Measurements from ENCODE around the gene RASL10A. TPM values are rescaled to one million over a fixed set of nuclear protein-coding genes. Genes with fewer than 3 reads are reported as not detected.

The RASL10A gene
- polyA plus RNA-seq, 1 donor from 2014 or later, result not detected

DNA sequence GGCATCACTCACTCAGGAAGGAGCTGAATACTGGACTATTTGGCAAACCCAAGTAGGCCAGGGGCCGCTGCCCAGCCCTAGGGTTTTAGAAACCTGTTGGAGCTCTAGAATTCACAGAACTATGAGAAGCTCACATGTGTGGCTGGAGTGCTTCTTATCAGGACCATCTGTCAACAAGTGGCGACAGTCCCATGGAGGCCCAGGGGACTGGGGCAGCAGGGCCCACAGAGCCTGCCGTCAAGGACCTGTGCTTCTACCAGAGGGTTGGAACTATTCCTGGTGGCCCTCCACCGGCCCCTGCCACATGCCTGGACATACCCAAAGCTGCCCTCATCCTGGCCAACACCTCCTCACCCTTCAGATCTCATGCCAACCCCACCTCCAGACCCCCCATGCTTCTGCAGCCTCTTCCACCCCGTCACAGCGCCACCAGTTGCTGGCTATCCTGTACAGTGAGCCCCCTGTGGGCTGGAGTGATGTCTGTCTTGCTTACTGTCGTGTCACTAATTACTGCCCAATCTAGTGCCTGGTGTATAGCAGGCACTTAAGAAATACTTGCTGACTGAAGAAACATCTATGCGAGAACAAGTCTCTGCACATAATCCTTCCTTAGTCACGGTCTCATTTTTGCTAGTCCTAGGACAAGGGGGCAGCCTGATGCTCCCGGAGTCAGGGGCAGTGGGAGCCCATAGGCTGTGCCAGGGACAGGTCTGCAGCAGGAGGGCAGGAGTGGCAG, 27.2 kb upstream of the RASL10A start:
- Mint-ChIP-seq H3K27ac (no peak overlapping the region), H3K4me3 (no peak overlapping the region), H3K27me3 (no peaks in the 10 kb centered on the region), H3K4me1 (no peaks in the 10 kb centered on the region), H3K9me3 (no peaks in the 10 kb centered on the region), H3K36me3 (peaks cover 2% of the 10 kb centered on the region)

DNA sequence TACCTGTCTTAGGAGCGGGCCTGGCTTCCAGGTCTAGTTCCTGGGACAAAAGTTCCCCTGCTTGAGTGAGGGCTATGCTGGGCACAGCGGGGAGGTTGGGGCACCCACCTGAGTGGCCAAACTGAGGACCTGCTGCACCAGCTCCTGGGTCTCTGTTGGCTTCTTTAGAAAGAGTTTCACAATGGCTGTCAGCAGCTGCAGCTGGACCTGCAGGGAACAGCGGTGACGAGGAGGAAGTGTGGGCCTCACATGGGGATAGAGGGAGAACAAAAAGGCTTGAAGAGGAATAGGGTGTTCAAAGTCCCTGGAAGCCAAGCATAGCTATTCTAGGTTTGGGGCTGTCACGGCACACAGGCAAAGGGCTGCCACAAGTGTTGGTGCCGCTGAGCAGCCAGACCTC, 26.7 kb upstream of the RASL10A start:
- Mint-ChIP-seq H3K27ac (peak overlapping the region in 1 of 3 donors; percentile 22), H3K36me3 (peaks cover 2% of the 10 kb centered on the region), H3K4me1 (no peaks in the 10 kb centered on the region), H3K27me3 (no peaks in the 10 kb centered on the region), H3K4me3 (no peak overlapping the region), H3K9me3 (no peaks in the 10 kb centered on the region)

DNA sequence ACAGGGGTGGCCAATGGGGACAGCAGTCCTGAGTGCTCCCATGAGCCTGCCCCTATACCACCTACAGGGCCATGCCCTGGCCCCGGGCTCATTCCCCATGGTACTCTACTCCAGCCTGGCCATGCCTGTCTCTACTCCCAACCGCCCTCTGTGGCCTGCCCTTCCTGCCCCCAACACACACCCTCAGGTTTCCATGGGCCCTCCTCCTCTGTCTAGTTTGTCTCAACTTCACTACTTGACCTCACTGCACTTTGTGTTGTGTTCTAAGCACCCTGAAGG, 26.3 kb upstream of the RASL10A start:
- Mint-ChIP-seq H3K9me3 (no peaks in the 10 kb centered on the region), H3K4me1 (no peaks in the 10 kb centered on the region), H3K27ac (peak overlapping the region in 2 of 3 donors; percentile 22 to 40), H3K36me3 (peaks cover 2% of the 10 kb centered on the region), H3K4me3 (no peak overlapping the region), H3K27me3 (no peaks in the 10 kb centered on the region)

DNA sequence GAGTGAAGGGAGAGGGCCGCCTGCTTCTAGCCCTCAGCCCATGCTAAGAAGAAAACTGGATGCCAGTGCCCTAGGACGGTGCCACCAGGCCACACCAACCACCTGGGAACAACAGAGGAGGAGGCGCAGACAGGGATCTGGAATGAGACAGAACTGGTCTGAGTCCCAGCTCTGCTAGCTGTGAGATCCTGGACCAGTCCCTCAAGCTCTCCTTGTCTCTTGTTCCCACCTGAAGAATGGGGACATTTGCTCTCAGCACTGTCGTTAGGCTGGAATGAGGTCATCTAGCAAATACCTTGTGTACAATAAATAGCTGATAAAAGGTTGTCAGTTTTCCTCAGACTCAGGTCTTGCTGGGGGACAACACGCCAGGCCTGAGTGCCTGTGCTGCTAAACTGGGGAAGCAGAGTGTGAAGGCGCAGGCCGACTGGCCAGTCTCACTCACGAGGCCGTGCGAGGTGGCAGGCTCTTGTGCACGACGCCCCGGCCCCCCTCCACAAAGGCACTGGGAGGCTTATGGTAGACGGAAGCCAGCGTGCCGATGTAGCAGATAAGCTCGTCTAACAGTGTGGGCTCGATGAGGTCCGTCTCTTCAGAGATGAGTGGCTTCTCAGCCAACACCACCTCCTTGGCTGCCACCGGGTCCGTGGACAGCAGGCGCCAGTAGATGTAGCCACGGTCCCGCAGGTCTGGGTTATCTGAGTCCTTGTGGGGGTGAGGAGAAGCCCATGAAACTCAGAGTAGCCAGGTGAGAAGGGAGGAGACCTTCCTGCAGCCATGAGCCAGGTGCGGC, 25.8 kb upstream of the RASL10A start:
- Mint-ChIP-seq H3K9me3 (no peaks in the 10 kb centered on the region), H3K27ac (no peak overlapping the region), H3K4me3 (no peak overlapping the region), H3K4me1 (no peaks in the 10 kb centered on the region), H3K27me3 (no peaks in the 10 kb centered on the region), H3K36me3 (peaks cover 2% of the 10 kb centered on the region)

DNA sequence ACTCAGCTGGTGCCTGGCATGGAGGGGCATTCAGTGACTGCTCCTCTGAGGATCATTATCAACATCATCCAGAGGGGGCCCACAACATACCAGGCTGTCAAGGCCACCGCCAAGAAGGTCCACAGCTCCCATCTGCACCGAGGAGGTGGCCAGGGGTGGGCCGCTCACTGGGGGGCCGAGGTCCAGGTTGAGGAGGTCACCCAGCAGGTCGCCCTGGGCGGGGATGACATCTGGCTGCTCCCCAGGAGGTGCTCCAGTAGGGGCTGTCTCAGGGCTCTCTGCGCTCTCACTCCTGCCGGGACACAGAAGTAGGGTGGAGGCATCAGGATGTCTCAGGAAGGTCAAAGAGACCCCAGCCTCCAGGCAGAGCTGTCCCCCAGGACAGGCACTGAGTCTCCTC, 25.1 kb upstream of the RASL10A start:
- Mint-ChIP-seq H3K36me3 (no peaks in the 10 kb centered on the region), H3K9me3 (no peaks in the 10 kb centered on the region), H3K27ac (peak overlapping the region in 1 of 3 donors; percentile 83), H3K27me3 (no peaks in the 10 kb centered on the region), H3K4me1 (no peaks in the 10 kb centered on the region), H3K4me3 (no peak overlapping the region)

DNA sequence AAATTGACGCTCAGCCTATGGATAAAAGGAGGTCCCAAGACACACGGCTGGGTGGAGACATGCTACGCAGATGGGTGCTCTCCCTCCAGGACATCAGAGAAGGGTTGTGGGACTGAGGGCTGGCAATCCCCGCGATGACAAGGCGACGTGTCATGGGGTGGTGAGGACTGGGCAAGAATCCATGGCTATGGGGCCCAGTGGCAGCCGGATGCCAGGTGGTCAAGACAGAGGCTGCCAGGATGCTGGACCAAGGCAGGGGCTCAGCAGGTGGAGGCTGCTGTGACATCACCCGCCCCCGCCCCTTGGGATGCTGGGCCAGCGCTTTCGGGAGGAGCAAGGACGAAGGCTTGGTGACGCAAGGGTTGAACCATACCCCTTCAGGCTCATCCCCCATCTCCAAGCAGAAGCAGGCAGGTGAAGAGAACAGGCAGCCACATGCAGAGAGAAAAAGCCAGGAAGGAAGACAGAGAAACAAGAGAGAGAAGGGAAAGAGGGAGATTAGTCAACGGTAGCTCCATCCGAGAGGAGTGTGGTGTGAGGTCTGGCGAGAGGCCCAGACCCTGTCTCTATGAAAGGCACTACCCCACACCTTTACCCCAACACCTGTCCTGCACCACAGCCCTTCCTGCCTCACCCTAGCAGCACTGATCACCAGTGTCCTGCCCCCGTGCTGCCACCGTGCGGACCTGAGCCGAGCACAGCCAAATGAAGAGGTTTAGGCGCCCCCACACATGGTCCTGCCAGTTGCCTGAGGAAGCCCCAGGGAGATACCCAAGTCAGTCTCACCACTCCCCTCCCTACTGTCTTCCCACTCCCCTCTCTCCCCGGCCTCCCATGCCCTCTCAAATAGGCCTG, 24.1 kb upstream of the RASL10A start:
- no peak overlapping the region for H3K4me3 Mint-ChIP-seq
- H3K36me3 Mint-ChIP-seq, result peaks cover 2% of the 10 kb centered on the region
- no peaks in the 10 kb centered on the region for H3K4me1 Mint-ChIP-seq
- H3K27me3 Mint-ChIP-seq, result no peaks in the 10 kb centered on the region
- no peaks in the 10 kb centered on the region for H3K9me3 Mint-ChIP-seq
- peak overlapping the region in 1 of 3 donors; percentile 83 for H3K27ac Mint-ChIP-seq

DNA sequence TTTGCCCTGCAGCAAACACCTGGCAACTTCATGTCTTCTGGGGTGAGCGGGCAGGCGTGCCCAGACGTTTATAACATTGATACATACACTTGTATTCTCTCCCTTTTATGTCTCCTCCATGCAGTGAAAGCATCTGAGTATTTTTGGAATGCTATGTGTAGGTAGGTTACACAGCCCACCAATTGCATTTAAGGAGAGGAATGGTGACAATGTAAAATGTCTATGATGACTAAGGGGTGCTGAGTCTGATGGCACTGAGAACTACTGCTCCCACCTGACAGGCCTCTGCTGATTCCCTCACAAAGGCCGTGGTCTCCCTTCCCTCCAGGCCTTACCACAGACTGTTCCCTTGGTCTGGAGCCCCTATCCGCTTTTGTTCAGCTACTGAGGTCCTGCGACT, 22.9 kb upstream of the RASL10A start:
- no peaks in the 10 kb centered on the region for H3K9me3 Mint-ChIP-seq
- no peak overlapping the region for H3K4me3 Mint-ChIP-seq
- no peaks in the 10 kb centered on the region for H3K4me1 Mint-ChIP-seq
- no peaks in the 10 kb centered on the region for H3K27me3 Mint-ChIP-seq
- no peak overlapping the region for H3K27ac Mint-ChIP-seq
- H3K36me3 Mint-ChIP-seq, result peaks cover 2% of the 10 kb centered on the region

DNA sequence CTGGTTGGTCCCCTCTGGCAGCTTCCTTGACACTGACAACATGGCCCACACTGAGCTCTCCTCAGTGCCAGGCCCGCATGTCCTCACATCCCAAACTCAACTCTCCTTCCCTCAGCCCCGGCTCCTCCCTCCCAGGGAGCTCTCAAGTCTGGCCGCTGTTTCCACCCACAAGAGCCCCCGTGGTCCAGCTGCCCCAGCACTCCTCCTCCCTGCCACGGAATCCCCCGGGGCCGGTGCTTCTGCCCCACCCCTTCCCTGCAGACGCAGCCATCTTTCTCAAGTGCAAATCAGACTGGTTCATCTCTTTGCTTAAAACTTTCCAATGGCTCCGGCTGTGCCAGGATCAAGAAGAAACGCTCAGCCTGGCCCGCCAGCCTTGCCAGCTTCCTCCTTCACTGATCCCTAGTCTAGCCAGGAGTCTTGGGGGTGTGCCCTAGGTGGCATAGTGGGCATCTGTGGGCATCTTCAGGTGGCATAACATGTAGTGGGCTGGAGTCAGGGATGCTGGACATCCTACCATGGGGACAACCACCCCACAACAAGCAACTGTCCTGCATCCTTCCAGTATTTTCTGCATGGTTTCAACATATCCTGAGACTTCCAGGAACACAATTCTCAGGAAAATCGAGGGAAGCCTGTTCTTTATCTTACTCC, 22.3 kb upstream of the RASL10A start:
- H3K27ac Mint-ChIP-seq, result peak overlapping the region in 1 of 3 donors; percentile 67
- no peaks in the 10 kb centered on the region for H3K9me3 Mint-ChIP-seq
- H3K36me3 Mint-ChIP-seq, result peaks cover 2% of the 10 kb centered on the region
- H3K4me1 Mint-ChIP-seq, result no peaks in the 10 kb centered on the region
- peak overlapping the region in 1 of 4 donors; percentile 73 for H3K4me3 Mint-ChIP-seq
- H3K27me3 Mint-ChIP-seq, result no peaks in the 10 kb centered on the region

DNA sequence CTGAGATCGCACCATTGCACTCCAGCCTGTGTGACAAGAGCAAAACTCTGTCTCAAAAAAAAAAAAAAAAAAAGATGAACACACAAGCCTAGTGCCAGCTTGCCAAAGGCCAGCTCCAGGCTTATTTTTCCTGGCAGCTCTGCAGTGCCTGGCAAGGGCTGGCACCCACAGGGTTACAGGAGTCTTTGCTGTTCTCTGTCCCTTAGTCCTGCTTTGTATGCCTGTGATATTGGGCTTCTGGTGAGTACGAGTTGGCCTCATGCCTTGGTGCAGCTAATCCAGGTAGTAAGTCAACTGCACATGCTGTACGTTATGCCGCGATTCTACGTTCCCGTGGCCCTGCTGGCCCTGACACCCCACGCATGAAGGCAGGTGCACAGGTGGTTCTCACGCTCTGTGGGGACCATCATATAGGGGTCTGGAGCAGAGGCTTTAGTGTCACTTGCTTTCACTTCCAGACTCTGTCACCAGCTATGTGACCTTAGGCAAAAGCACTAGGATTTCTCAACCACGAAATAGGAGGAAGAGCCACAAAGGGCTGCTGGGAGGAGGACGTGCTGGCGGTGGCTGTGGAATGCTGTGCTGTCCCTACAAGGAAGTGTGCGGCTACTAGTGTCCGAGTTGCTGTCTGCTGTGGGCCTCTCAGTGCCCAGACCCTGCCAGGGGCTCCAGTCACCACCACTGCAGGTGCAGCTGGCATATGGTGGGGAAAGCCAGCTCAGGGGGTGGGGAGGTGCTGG, 21.4 kb upstream of the RASL10A start:
- Mint-ChIP-seq H3K4me1 (no peaks in the 10 kb centered on the region), H3K27me3 (no peaks in the 10 kb centered on the region), H3K9me3 (no peaks in the 10 kb centered on the region), H3K27ac (no peak overlapping the region), H3K4me3 (peak overlapping the region in 1 of 4 donors; percentile 73), H3K36me3 (peaks cover 2% of the 10 kb centered on the region)

DNA sequence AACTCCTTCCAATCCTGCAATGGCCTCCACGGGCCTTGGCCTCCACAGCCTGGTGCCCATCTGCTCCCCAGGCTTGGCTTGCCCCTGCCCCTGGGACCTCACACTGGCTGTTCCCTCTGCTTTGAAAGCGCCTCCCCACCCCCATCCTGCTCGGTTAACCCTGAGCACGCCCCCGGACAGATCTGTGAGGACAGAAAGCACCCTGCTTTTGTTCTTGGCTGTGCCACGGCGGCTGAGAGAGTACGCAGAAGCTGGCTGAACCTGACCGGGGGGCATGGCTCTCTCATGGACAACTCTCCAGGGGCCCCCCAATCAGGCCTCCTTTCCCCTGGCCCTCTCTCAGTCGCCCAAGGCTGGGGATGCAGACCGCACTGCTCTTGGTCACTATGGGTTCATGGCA, 20.2 kb upstream of the RASL10A start:
- Mint-ChIP-seq H3K36me3 (peaks cover 2% of the 10 kb centered on the region), H3K4me3 (peak overlapping the region in 1 of 4 donors; percentile 18), H3K4me1 (no peaks in the 10 kb centered on the region), H3K27me3 (no peaks in the 10 kb centered on the region), H3K27ac (peak overlapping the region in 1 of 3 donors; percentile 35), H3K9me3 (no peaks in the 10 kb centered on the region)

DNA sequence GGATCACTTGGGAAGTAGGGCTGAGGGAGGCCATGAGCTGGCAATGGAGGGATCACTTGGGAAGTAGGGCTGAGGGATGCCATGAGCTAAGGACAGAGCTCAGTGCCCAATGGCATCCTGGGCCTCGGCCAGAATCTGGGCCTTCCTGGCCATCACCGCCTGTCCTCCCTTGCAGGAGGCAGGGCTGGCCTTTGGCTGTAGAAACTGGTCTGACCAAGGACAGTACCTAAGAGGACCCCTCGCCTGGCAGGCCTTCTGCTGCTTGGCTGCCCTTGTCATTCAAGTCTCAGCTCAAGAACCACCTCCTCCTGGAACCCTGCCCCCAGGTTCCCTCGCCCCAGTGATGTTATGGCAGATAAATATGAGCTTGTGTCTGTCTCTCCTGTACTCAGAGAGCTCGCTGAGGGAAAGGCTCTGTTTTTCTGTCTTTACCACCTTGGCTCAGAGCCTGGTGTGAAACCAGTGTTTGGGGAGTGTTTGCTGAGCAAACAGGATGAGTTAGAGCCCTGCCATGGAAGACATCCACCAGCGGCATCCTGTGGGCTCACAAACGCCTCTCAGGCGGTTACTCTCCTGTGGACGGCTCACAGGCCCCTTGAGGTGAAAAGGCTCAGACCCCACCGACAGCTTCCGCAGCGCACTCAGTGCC, 19.3 kb upstream of the RASL10A start:
- Mint-ChIP-seq H3K4me3 (no peak overlapping the region), H3K27ac (peak overlapping the region in 2 of 3 donors; percentile 35 to 67), H3K4me1 (no peaks in the 10 kb centered on the region), H3K9me3 (no peaks in the 10 kb centered on the region), H3K36me3 (peaks cover 2% of the 10 kb centered on the region), H3K27me3 (no peaks in the 10 kb centered on the region)

DNA sequence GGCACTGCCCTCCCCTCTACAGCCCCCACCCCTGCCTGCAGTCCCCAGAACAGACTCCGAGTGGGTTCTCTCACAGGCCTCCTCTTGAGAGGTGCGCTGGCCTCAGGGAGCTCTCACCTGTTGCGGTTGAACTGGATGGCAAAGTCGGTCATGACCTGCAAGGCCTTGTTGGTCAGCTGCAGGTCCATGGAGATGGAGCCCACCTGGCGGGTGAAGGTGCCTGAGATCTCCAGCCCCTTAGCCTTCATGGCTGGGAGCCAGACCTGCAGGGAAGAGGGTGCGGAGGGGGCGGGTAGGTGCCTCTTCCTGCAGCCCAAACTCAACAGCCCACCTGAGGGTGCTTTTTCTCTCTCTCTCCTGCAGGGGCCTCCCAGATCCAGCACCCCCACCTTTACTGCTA, 18.7 kb upstream of the RASL10A start:
- no peak overlapping the region for H3K27ac Mint-ChIP-seq
- H3K36me3 Mint-ChIP-seq, result peaks cover 2% of the 10 kb centered on the region
- H3K27me3 Mint-ChIP-seq, result no peaks in the 10 kb centered on the region
- H3K9me3 Mint-ChIP-seq, result no peaks in the 10 kb centered on the region
- no peaks in the 10 kb centered on the region for H3K4me1 Mint-ChIP-seq
- no peak overlapping the region for H3K4me3 Mint-ChIP-seq

DNA sequence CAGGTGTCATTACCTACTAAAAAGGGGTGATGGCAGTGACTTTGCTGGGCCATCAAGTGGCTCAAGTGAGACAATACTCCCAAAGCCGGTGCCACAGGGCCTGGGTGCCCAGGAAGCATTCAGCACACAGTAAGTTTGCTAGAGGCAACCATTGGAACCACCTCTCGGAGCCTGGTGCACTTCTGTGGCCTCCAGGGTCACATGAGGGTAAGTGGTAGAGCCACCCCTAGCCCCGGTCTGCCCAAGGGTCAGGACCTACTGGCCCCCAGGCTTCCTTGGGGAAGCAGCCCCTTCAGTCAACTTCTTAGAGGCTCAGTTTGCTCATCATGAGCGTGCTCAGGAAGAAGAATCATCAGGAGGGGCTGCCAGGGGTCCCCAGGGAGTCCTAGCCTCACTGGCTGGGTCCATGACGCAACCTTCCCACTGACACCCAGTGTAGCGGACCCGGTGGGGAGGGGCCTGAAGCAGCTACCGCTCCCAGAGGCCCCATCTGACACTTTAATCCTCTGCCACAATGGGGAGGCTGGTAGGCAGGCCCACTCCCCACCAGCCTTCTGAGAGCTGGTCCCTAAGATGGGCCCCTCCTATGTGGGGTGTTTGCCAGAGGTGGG, 17.5 kb upstream of the RASL10A start:
- no peak overlapping the region for H3K4me3 Mint-ChIP-seq
- no peaks in the 10 kb centered on the region for H3K4me1 Mint-ChIP-seq
- peak overlapping the region in 2 of 3 donors; percentile 13 to 59 for H3K27ac Mint-ChIP-seq
- peaks cover 2% of the 10 kb centered on the region for H3K36me3 Mint-ChIP-seq
- H3K27me3 Mint-ChIP-seq, result no peaks in the 10 kb centered on the region
- H3K9me3 Mint-ChIP-seq, result no peaks in the 10 kb centered on the region
